HepG2 (cell line): ENCODE results near the gene ROMO1. TPM values are rescaled to one million over a fixed set of nuclear protein-coding genes. Genes with fewer than 3 reads are reported as not detected.

Experiments used
- ARID2 ChIP-seq: sonication (generic); formaldehyde crosslinking; IDR thresholded peaks from 2 replicates; pipeline ENCODE4 v1.8.1; 2022; ENCODE audit warnings: mild to moderate bottlenecking, missing genetic modification reagents, borderline replicate concordance
- CENPT ChIP-seq: sonication (generic); formaldehyde crosslinking; IDR thresholded peaks from 2 replicates; pipeline ENCODE4 v1.8.0; 2022; ENCODE audit warnings: low read depth, mild to moderate bottlenecking, moderate library complexity, missing genetic modification reagents
- CSRNP2 ChIP-seq: sonication (generic); formaldehyde crosslinking; conservative IDR thresholded peaks from 2 replicates; pipeline ENCODE4 v1.8.0; 2022; ENCODE audit warnings: low read depth, missing genetic modification reagents
- ISX ChIP-seq: sonication (generic); formaldehyde crosslinking; conservative IDR thresholded peaks from 2 replicates; pipeline ENCODE4 v1.5.0; 2020; ENCODE audit warnings: missing genetic modification reagents
- PAWR ChIP-seq: sonication (generic); formaldehyde crosslinking; IDR thresholded peaks from 2 replicates; pipeline ENCODE4 v1.4.0; 2020; ENCODE audit warnings: missing genetic modification reagents, mild to moderate bottlenecking, borderline replicate concordance
- SATB2 ChIP-seq: sonication (generic); formaldehyde crosslinking; IDR thresholded peaks from 2 replicates; pipeline ENCODE4 v1.5.0; 2020; ENCODE audit warnings: missing genetic modification reagents
- ZFX ChIP-seq: sonication (generic); formaldehyde crosslinking; IDR thresholded peaks from 2 replicates; pipeline ENCODE4 v1.4.0; 2020; ENCODE audit warnings: mild to moderate bottlenecking, low read depth, missing genetic modification reagents, moderate library complexity
- ZFY ChIP-seq: sonication (generic); formaldehyde crosslinking; IDR thresholded peaks from 2 replicates; pipeline ENCODE4 v1.4.0; 2020; ENCODE audit warnings: missing genetic modification reagents
- ZNF446 ChIP-seq: sonication (generic); formaldehyde crosslinking; IDR thresholded peaks from 2 replicates; pipeline ENCODE4 v1.5.0; 2020; ENCODE audit warnings: mild to moderate bottlenecking, missing genetic modification reagents
- ZNF614 ChIP-seq: IDR thresholded peaks from 2 replicates; pipeline ENCODE4 v1.6.1; 2018; ENCODE audit warnings: missing biosample characterization, missing genetic modification reagents, inconsistent platforms, borderline replicate concordance
- ZNF7 ChIP-seq: IDR thresholded peaks from 2 replicates; pipeline ENCODE4 v1.6.1; 2016; ENCODE audit warnings: missing biosample characterization, missing genetic modification reagents
- ZNF703 ChIP-seq: sonication (generic); formaldehyde crosslinking; IDR thresholded peaks from 2 replicates; pipeline ENCODE4 v1.5.1; 2020; ENCODE audit warnings: missing genetic modification reagents, mild to moderate bottlenecking, moderate library complexity, borderline replicate concordance
- polyA plus RNA-seq, 8 experiments: library from polyadenylated mRNA; depleted of rRNA in 3 of 8; stranded (reverse) in 7 of 8; unstranded in 1 of 8; fragments of >200 nt; fragmentation: Illumina TruSeq in 4 of 8; extraction: Trizol in 4 of 8; gene quantifications; 2 replicates each; pipeline versions ENCODE4 v1.2.1 to v1.2.3, GENCODE V29; 2011 to 2016; ENCODE audit warnings: low read depth in 4 of 8, missing spikeins in 1 of 8, mixed read lengths in 1 of 8; ENCODE audit not compliant: insufficient read depth in 1 of 8
- total RNA-seq, 5 experiments: library from RNA; depleted of rRNA; stranded (reverse); fragments of >200 nt; fragmentation: Illumina TruSeq; extraction: Trizol; gene quantifications; 2 replicates each; pipeline ENCODE4 v1.2.3, GENCODE V29; 2016; ENCODE audit warnings: low read depth in 1 of 5
- TF ChIP-seq, protein P1 (sequence below): sonication (generic); formaldehyde crosslinking; IDR thresholded peaks from 2 replicates; pipeline ENCODE4 v1.5.1; 2020; ENCODE audit warnings: mild to moderate bottlenecking, missing genetic modification reagents, moderate library complexity
- TF ChIP-seq, protein P2 (sequence below): sonication (generic); formaldehyde crosslinking; IDR thresholded peaks from 2 replicates; pipeline ENCODE4 v1.4.0; 2020; ENCODE audit warnings: mild to moderate bottlenecking, missing genetic modification reagents, borderline replicate concordance
- TF ChIP-seq, protein P3 (sequence below): sonication (generic); formaldehyde crosslinking; IDR thresholded peaks from 2 replicates; pipeline ENCODE4 v1.4.0; 2020; ENCODE audit warnings: missing genetic modification reagents

The ROMO1 gene
- total and polyA plus RNA-seq, 2 of the 13 experiments (the other 11 are each of a cell fraction or from before 2014, with no cell fraction given): 636 to 755 TPM

- no peak for TF ChIP-seq ISX
- peak; percentile 92; the same call in 1 of the 2 replicates for TF ChIP-seq PAWR
- peak; percentile 88; the same call in 1 of the 2 replicates for TF ChIP-seq SATB2 (CRISPR knock-in tag)
- peak; percentile 58; the same call in 1 of the 2 replicates for TF ChIP-seq ZNF703 (CRISPR knock-in tag)
- TF ChIP-seq, protein P1, sequence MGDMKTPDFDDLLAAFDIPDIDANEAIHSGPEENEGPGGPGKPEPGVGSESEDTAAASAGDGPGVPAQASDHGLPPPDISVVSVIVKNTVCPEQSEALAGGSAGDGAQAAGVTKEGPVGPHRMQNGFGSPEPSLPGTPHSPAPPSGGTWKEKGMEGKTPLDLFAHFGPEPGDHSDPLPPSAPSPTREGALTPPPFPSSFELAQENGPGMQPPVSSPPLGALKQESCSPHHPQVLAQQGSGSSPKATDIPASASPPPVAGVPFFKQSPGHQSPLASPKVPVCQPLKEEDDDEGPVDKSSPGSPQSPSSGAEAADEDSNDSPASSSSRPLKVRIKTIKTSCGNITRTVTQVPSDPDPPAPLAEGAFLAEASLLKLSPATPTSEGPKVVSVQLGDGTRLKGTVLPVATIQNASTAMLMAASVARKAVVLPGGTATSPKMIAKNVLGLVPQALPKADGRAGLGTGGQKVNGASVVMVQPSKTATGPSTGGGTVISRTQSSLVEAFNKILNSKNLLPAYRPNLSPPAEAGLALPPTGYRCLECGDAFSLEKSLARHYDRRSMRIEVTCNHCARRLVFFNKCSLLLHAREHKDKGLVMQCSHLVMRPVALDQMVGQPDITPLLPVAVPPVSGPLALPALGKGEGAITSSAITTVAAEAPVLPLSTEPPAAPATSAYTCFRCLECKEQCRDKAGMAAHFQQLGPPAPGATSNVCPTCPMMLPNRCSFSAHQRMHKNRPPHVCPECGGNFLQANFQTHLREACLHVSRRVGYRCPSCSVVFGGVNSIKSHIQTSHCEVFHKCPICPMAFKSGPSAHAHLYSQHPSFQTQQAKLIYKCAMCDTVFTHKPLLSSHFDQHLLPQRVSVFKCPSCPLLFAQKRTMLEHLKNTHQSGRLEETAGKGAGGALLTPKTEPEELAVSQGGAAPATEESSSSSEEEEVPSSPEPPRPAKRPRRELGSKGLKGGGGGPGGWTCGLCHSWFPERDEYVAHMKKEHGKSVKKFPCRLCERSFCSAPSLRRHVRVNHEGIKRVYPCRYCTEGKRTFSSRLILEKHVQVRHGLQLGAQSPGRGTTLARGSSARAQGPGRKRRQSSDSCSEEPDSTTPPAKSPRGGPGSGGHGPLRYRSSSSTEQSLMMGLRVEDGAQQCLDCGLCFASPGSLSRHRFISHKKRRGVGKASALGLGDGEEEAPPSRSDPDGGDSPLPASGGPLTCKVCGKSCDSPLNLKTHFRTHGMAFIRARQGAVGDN (CRISPR knock-in tag): peak; percentile 100
- no peak for TF ChIP-seq CSRNP2
- TF ChIP-seq CENPT (CRISPR knock-in tag): peak; percentile 88
- peak; percentile 48 for TF ChIP-seq ZNF446 (CRISPR knock-in tag)
- no peak for TF ChIP-seq ZNF7 (CRISPR knock-in tag)
- TF ChIP-seq ARID2: peak; percentile 90; the same call in 1 of the 2 replicates
- TF ChIP-seq, protein P2, sequence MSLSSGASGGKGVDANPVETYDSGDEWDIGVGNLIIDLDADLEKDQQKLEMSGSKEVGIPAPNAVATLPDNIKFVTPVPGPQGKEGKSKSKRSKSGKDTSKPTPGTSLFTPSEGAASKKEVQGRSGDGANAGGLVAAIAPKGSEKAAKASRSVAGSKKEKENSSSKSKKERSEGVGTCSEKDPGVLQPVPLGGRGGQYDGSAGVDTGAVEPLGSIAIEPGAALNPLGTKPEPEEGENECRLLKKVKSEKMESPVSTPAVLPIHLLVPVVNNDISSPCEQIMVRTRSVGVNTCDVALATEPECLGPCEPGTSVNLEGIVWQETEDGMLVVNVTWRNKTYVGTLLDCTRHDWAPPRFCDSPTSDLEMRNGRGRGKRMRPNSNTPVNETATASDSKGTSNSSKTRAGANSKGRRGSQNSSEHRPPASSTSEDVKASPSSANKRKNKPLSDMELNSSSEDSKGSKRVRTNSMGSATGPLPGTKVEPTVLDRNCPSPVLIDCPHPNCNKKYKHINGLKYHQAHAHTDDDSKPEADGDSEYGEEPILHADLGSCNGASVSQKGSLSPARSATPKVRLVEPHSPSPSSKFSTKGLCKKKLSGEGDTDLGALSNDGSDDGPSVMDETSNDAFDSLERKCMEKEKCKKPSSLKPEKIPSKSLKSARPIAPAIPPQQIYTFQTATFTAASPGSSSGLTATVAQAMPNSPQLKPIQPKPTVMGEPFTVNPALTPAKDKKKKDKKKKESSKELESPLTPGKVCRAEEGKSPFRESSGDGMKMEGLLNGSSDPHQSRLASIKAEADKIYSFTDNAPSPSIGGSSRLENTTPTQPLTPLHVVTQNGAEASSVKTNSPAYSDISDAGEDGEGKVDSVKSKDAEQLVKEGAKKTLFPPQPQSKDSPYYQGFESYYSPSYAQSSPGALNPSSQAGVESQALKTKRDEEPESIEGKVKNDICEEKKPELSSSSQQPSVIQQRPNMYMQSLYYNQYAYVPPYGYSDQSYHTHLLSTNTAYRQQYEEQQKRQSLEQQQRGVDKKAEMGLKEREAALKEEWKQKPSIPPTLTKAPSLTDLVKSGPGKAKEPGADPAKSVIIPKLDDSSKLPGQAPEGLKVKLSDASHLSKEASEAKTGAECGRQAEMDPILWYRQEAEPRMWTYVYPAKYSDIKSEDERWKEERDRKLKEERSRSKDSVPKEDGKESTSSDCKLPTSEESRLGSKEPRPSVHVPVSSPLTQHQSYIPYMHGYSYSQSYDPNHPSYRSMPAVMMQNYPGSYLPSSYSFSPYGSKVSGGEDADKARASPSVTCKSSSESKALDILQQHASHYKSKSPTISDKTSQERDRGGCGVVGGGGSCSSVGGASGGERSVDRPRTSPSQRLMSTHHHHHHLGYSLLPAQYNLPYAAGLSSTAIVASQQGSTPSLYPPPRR (CRISPR knock-in tag): peak; percentile 73
- TF ChIP-seq, protein P3, sequence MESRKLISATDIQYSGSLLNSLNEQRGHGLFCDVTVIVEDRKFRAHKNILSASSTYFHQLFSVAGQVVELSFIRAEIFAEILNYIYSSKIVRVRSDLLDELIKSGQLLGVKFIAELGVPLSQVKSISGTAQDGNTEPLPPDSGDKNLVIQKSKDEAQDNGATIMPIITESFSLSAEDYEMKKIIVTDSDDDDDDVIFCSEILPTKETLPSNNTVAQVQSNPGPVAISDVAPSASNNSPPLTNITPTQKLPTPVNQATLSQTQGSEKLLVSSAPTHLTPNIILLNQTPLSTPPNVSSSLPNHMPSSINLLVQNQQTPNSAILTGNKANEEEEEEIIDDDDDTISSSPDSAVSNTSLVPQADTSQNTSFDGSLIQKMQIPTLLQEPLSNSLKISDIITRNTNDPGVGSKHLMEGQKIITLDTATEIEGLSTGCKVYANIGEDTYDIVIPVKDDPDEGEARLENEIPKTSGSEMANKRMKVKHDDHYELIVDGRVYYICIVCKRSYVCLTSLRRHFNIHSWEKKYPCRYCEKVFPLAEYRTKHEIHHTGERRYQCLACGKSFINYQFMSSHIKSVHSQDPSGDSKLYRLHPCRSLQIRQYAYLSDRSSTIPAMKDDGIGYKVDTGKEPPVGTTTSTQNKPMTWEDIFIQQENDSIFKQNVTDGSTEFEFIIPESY: peak; percentile 51; the same call in 1 of the 2 replicates
- peak; percentile 96 for TF ChIP-seq ZNF614 (CRISPR knock-in tag)
- TF ChIP-seq ZFX (CRISPR knock-in tag): peak; percentile 100
- TF ChIP-seq ZFY (CRISPR knock-in tag): peak; percentile 100
Measured at GRCh38 chr20:35664466-35665206, 34.6 kb upstream of the ROMO1 start, which contains the start of the genes CPNE1 and RBM12 (continued).
